Stimulated activated CD8-positive, alpha-beta memory T cell treated with anti-CD3 and anti-CD28 coated beads, Interleukin-7, amount 100 ng/mL, for 1 hour (primary cell): ENCODE measurements around the gene LCP1.
"Not testable (repeated sequence)": the region's sequence is repeated elsewhere in the genome, so short reads cannot be mapped to it uniquely, and the experiment has no call there.

Experiments used
- DNase-seq, 2 donors: peaks; one replicate each; pipeline ENCODE4 v3.0.0-alpha.2; 2020; ENCODE audit warnings: low read depth in 2 of 2

Gene LCP1

GRCh38 chr13:46181840-46182490 is at the start of gene LCP1:
Gene LCP1 (minus strand): TSS chr13:46182177. CDS start chr13:46159662, 22,515 bp downstream.
- DNase-seq: peak; percentile 52 to 53

- DNase-seq: no peak
Observed at GRCh38 chr13:46229251-46229650, 47.3 kb upstream of the LCP1 start.

- not testable (repeated sequence) for DNase-seq
Observed at GRCh38 chr13:46220234-46220633, 38.3 kb upstream of the LCP1 start.

- DNase-seq: not testable (repeated sequence)
Observed at GRCh38 chr13:46214741-46215140, 32.8 kb upstream of the LCP1 start.

GRCh38 chr13:46213242-46213641 is 31.3 kb upstream of the LCP1 start:
- no peak for DNase-seq

GRCh38 chr13:46211483-46212351 is 29.7 kb upstream of the LCP1 start, which contains the start of gene LRRC63:
Gene LRRC63 (plus strand): TSS chr13:46211928. CDS start chr13:46213035, 1,107 bp downstream.
- DNase-seq: peak; percentile 65 to 69

- DNase-seq: no peak
Observed at GRCh38 chr13:46211116-46211482, 29.1 kb upstream of the LCP1 start.

- no peak for DNase-seq
Observed at GRCh38 chr13:46210362-46211083, 28.5 kb upstream of the LCP1 start.

- DNase-seq: no peak
Observed at GRCh38 chr13:46207828-46208227, 25.9 kb upstream of the LCP1 start.

- no peak for DNase-seq
Observed at GRCh38 chr13:46206143-46206542, 24.2 kb upstream of the LCP1 start.

GRCh38 chr13:46202966-46203365 is 21.0 kb upstream of the LCP1 start:
- no peak for DNase-seq

GRCh38 chr13:46202188-46202795 is 20.3 kb upstream of the LCP1 start:
- DNase-seq: no peak

GRCh38 chr13:46198696-46199193 is 16.8 kb upstream of the LCP1 start:
- no peak for DNase-seq

- no peak for DNase-seq
Observed at GRCh38 chr13:46197299-46198048, 15.5 kb upstream of the LCP1 start.

- DNase-seq: no peak
Observed at GRCh38 chr13:46195016-46195415, 13.0 kb upstream of the LCP1 start.

GRCh38 chr13:46192412-46192811 is 10.4 kb upstream of the LCP1 start:
- no peak for DNase-seq

GRCh38 chr13:46185634-46186033 is 3.7 kb upstream of the LCP1 start:
- no peak for DNase-seq

GRCh38 chr13:46184277-46184699 is 2.3 kb upstream of the LCP1 start:
- peak; percentile 37 to 64 for DNase-seq

- no peak for DNase-seq
Observed at GRCh38 chr13:46183018-46183946, 1.3 kb upstream of the LCP1 start.

GRCh38 chr13:46182491-46182877 is 507 bp upstream of the LCP1 start:
- DNase-seq: no peak
